OCI-LY1 (cell line): Measurements from ENCODE around the gene PRF1.

Source experiments
- H2AFZ ChIP-seq: fragments of 200-600 bp; sonication (generic), shearing (Covaris generic); 2 replicates; pipeline ENCODE4 v1.6.0; 2014; ENCODE audit warnings: antibody characterized with exemption, mild to moderate bottlenecking, low read length
- H3F3A ChIP-seq: fragments of 200-600 bp; sonication (generic), shearing (Covaris generic); 2 replicates; pipeline ENCODE4 v1.6.0; 2014; ENCODE audit warnings: mild to moderate bottlenecking, antibody characterized with exemption, low read length, moderate library complexity; ENCODE audit not compliant: insufficient read depth
- H3K27ac ChIP-seq: fragments of 200-600 bp; sonication (generic); 2 replicates; pipeline ENCODE4 v1.5.1; 2014; ENCODE audit warnings: low read length, mixed run types, mild to moderate bottlenecking, low read depth; ENCODE audit not compliant: poor library complexity, severe bottlenecking
- H3K27me3 ChIP-seq: fragments of 200-600 bp; sonication (generic); 2 replicates; pipeline ENCODE4 v1.6.0; 2014; ENCODE audit warnings: antibody characterized with exemption, mild to moderate bottlenecking, low read length, moderate library complexity; ENCODE audit not compliant: insufficient read depth
- H3K36me3 ChIP-seq: fragments of 200-600 bp; sonication (generic); 2 replicates; pipeline ENCODE4 v1.6.1; 2014; ENCODE audit warnings: mild to moderate bottlenecking, antibody characterized with exemption, low read length, moderate library complexity, mixed read lengths; ENCODE audit not compliant: insufficient read depth
- H3K4me1 ChIP-seq: fragments of 200-600 bp; sonication (generic); 2 replicates; pipeline ENCODE4 v1.5.1; 2014; ENCODE audit warnings: mild to moderate bottlenecking, low read length, moderate library complexity; ENCODE audit not compliant: insufficient read depth, severe bottlenecking
- H3K4me2 ChIP-seq: fragments of 200-600 bp; sonication (generic), shearing (Covaris generic); 2 replicates; pipeline ENCODE4 v1.6.1; 2014; ENCODE audit warnings: low read length
- H3K4me3 ChIP-seq: fragments of 200-600 bp; sonication (generic); 2 replicates; pipeline ENCODE4 v1.5.1; 2014; ENCODE audit warnings: low read length, low read depth, mild to moderate bottlenecking, mixed read lengths; ENCODE audit not compliant: poor library complexity, severe bottlenecking
- H3K79me2 ChIP-seq: fragments of 200-600 bp; shearing (Covaris generic); 2 replicates; pipeline ENCODE4 v1.6.1; 2016; ENCODE audit warnings: mixed run types, low read length, mixed read lengths; ENCODE audit not compliant: insufficient read depth
- H3K9ac ChIP-seq: fragments of 200-600 bp; sonication (generic), shearing (Covaris generic); 2 replicates; pipeline ENCODE4 v1.6.1; 2014; ENCODE audit warnings: mild to moderate bottlenecking, low read length, mixed read lengths
- H3K9me2 ChIP-seq: fragments of 200-600 bp; sonication (generic), shearing (Covaris generic); 2 replicates; pipeline ENCODE4 v1.6.1; 2014; ENCODE audit warnings: low read depth, mild to moderate bottlenecking, low read length, mixed read lengths
- H3K9me3 ChIP-seq: fragments of 200-600 bp; shearing (Covaris generic); 2 replicates; pipeline ENCODE4 v1.6.1; 2014; ENCODE audit warnings: low read length, mixed read lengths
- H4K20me1 ChIP-seq: fragments of 200-600 bp; sonication (generic), shearing (Covaris generic); 2 replicates; pipeline ENCODE4 v1.6.0; 2016; ENCODE audit warnings: mild to moderate bottlenecking, low read length; ENCODE audit not compliant: insufficient read depth
- EZH2 ChIP-seq: fragments of 200-600 bp; sonication (generic), shearing (Covaris generic); IDR thresholded peaks from 2 replicates; pipeline ENCODE4 v1.8.0; 2017; ENCODE audit warnings: borderline replicate concordance, mixed run types, mild to moderate bottlenecking, antibody characterized with exemption, low read length, moderate library complexity, mixed read lengths
- TF ChIP-seq, protein P1 (sequence below): fragments of 200-600 bp; sonication (generic), shearing (Covaris generic); IDR thresholded peaks from 2 replicates; pipeline ENCODE4 v1.5.1; 2017; ENCODE audit warnings: mild to moderate bottlenecking, antibody characterized with exemption, low read length, moderate library complexity, mixed read lengths

PRF1 gene

DNA sequence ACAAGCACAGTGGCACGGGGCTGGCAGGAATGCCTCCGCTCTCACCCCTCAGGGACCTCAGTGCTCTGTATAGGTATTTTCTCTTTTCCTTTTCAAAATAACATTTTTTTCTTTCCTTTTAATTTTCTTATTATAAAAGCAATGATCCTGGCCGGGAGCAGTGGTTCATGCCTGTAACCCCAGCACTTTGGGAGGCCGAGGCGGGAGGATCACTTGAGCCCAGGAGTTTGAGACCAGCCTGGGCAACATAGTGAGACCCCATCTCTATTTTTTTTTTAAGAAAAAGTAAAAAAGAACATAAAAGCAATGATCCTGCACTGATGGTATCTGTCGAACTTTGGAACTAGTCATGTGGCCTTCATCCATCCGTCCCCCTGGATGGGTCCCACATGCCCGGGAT is 3.2 kb downstream of the PRF1 start:
- Histone ChIP-seq H3K4me2 (peak overlapping the region; percentile 85), H2AFZ (no peak overlapping the region), H3K27ac (peak overlapping the region; percentile 43), H3K36me3 (peaks cover 38% of the 10 kb centered on the region), H3F3A (no peaks in the 10 kb centered on the region), H4K20me1 (no peaks in the 10 kb centered on the region), H3K79me2 (peaks cover 8% of the 10 kb centered on the region; the same call in 1 of the 2 replicates), H3K9me2 (no peaks in the 10 kb centered on the region), H3K4me1 (peaks cover 88% of the 10 kb centered on the region), H3K4me3 (no peak overlapping the region), H3K27me3 (no peaks in the 10 kb centered on the region), H3K9me3 (no peaks in the 10 kb centered on the region), H3K9ac (no peak overlapping the region)
- TF ChIP-seq, protein P1, sequence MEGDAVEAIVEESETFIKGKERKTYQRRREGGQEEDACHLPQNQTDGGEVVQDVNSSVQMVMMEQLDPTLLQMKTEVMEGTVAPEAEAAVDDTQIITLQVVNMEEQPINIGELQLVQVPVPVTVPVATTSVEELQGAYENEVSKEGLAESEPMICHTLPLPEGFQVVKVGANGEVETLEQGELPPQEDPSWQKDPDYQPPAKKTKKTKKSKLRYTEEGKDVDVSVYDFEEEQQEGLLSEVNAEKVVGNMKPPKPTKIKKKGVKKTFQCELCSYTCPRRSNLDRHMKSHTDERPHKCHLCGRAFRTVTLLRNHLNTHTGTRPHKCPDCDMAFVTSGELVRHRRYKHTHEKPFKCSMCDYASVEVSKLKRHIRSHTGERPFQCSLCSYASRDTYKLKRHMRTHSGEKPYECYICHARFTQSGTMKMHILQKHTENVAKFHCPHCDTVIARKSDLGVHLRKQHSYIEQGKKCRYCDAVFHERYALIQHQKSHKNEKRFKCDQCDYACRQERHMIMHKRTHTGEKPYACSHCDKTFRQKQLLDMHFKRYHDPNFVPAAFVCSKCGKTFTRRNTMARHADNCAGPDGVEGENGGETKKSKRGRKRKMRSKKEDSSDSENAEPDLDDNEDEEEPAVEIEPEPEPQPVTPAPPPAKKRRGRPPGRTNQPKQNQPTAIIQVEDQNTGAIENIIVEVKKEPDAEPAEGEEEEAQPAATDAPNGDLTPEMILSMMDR: no peak
- no peak for TF ChIP-seq EZH2

DNA sequence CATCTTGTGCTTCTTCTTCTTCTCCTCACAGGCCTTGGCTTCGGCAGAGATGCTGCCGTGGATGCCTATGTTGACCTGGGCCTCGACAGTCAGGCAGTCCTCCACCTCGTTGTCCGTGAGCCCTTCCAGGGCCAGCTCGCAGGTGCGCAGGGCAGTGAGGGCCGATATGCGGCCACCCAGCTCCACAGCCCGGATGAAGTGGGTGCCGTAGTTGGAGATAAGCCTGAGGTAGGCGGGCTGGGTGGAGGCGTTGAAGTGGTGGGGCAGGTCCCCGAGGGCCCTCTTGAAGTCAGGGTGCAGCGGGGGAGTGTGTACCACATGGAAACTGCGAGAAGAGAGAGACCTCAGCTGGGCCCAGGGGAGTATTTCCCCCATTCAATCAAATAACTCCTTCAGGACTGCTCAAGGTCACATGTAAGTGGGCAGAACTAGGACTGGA is 3.7 kb downstream of the PRF1 start:
- Histone ChIP-seq H3K36me3 (peaks cover 38% of the 10 kb centered on the region), H3K9me2 (no peaks in the 10 kb centered on the region), H3K9ac (no peak overlapping the region), H3K9me3 (no peaks in the 10 kb centered on the region), H3K27me3 (no peaks in the 10 kb centered on the region), H3K27ac (peak overlapping the region; percentile 17), H3K4me2 (no peak overlapping the region), H3K4me1 (peaks cover 90% of the 10 kb centered on the region), H3F3A (no peaks in the 10 kb centered on the region), H2AFZ (no peak overlapping the region), H3K4me3 (no peak overlapping the region), H3K79me2 (peaks cover 8% of the 10 kb centered on the region; the same call in 1 of the 2 replicates), H4K20me1 (no peaks in the 10 kb centered on the region)
- TF ChIP-seq, protein P1: no peak
- TF ChIP-seq EZH2: no peak

DNA sequence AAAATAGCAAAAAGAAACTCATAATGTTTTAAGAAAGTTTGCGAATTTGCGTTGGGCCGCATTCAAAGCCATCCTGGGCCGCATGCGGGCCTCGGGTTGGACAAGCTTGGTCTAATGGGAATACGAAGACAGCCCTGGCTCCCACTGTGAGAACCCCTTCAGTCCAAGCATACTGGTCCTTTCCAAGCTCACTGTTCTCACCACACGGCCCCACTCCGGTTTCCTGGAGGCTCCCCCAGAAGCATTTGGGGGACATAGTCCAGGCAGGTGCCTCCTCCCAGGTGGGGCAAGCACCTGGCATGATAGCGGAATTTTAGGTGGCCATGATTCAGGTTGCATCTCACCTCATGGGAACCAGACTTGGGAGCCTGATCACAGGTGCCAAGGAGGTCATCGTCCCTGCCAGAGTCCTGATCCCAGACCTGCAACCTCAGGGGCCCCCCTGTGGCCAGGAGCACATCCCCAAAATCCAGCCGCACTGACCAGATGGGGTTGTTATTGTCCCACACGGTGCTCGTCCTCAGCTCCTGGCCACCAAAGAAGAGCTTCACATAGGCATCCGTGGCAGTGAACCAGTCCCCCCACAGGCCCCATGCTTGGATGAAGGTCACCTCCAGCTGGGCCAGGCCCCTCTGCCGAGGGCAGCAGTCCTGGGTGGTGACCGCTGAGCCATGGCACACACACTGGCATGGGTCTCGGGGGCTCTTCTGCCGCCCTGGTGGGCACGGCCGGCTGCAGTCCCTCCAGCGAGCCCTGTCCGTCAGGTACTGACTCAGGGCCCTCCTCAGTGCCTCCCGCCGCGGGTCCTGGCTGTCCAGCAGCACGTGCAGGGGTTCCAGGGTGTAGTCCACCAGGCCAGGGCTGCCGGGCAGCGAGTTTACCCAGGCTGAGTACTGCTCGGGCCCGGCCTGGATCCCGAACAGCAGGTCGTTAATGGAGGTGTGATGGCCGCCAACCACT is 4.4 kb downstream of the PRF1 start:
- no peak overlapping the region for H3K9ac ChIP-seq

More for the DNA sequence above, 4.4 kb downstream of the PRF1 start:
- H3K4me2 ChIP-seq: no peak overlapping the region
- peaks cover 8% of the 10 kb centered on the region; the same call in 1 of the 2 replicates for H3K79me2 ChIP-seq
- H3K36me3 ChIP-seq: peaks cover 38% of the 10 kb centered on the region
- TF ChIP-seq, protein P1: no peak
- TF ChIP-seq EZH2: no peak
- H3K4me1 ChIP-seq: peaks cover 90% of the 10 kb centered on the region
- no peaks in the 10 kb centered on the region for H3K27me3 ChIP-seq
- no peaks in the 10 kb centered on the region for H3F3A ChIP-seq
- H2AFZ ChIP-seq: no peak overlapping the region
- H3K9me2 ChIP-seq: no peaks in the 10 kb centered on the region
- no peaks in the 10 kb centered on the region for H3K9me3 ChIP-seq
- H3K4me3 ChIP-seq: no peak overlapping the region
- H3K27ac ChIP-seq: peak overlapping the region; percentile 98
- no peaks in the 10 kb centered on the region for H4K20me1 ChIP-seq
